ENCODE data around the gene HAP1.
"Not testable (repeated sequence)": the region's sequence is repeated elsewhere in the genome, so short reads cannot be mapped to it uniquely, and the experiment has no call there.

Gene HAP1

DNA sequence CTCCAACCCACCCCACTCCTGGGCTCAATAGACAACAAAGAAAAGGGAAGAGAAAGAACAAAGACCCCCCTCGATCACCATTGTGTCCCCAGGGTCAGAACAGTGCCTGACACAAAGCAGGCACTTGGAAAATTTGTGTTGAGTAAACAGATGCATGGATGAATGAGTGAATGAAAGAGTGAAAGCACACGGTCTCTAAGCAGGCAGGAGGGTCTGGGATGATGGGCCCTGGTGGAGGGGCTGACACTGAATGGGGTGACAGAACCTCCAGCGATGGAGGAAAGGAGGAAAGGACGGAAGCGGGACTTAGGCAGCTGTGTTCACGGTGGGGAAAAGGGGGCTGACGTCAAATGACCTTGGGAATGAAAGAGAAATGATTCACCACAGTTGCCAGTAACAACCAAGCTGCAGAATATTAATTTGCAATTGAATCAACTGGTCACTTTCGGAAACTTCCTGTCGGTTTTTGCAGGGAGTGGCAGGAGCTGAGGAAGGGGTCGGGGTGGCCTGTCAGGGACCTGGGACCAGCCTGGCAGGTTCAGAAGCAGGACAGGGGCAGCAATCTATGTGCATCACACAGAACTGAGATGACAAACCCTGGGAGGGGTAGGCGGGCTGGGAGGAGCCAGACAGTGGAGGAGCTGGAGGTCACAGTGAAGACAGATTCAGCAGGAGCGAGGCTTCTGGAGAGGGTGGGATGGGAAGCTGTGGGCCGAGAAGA, 29.0 kb downstream of the HAP1 start:
- Mint-ChIP-seq H3K4me3 (peak overlapping the region; percentile 17), H3K36me3 (ENCODE audit: low read depth) (no peaks in the 10 kb centered on the region), H3K27me3 (ENCODE audit: low read depth, poor library complexity) (peaks cover 31% of the 10 kb centered on the region), H3K9me3 (peaks cover 3% of the 10 kb centered on the region), H3K27ac (peak overlapping the region; percentile 52), H3K4me1 (peaks cover 14% of the 10 kb centered on the region)
- no peak for DNase-seq
- TF ChIP-seq, protein P1, sequence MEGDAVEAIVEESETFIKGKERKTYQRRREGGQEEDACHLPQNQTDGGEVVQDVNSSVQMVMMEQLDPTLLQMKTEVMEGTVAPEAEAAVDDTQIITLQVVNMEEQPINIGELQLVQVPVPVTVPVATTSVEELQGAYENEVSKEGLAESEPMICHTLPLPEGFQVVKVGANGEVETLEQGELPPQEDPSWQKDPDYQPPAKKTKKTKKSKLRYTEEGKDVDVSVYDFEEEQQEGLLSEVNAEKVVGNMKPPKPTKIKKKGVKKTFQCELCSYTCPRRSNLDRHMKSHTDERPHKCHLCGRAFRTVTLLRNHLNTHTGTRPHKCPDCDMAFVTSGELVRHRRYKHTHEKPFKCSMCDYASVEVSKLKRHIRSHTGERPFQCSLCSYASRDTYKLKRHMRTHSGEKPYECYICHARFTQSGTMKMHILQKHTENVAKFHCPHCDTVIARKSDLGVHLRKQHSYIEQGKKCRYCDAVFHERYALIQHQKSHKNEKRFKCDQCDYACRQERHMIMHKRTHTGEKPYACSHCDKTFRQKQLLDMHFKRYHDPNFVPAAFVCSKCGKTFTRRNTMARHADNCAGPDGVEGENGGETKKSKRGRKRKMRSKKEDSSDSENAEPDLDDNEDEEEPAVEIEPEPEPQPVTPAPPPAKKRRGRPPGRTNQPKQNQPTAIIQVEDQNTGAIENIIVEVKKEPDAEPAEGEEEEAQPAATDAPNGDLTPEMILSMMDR (IDR thresholded peaks at IDR 0.05): no peak

DNA sequence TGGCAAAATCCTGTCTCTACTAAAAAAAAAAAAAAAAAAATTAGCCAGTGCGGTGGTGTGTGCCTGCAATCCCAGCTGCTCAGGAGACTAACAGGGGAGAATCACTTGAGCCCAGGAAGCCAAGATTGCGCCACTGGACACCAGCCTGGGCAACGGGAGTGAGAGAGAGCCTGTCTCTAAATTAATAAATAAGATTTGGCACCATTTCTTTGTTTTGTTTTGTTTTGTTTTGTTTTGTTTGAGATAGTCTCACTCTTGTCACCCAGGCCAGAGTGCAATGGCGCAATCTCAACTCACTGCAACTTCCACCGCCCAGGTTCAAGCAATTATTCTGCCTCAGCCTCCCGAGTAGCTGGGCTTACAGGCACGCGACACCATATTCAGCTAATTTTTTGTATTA, 31.7 kb downstream of the HAP1 start:
- no peak for DNase-seq
- Mint-ChIP-seq H3K27ac (no peak overlapping the region), H3K27me3 (ENCODE audit: low read depth, poor library complexity) (peaks cover 23% of the 10 kb centered on the region), H3K36me3 (ENCODE audit: low read depth) (no peaks in the 10 kb centered on the region), H3K4me3 (no peak overlapping the region), H3K9me3 (no peaks in the 10 kb centered on the region), H3K4me1 (peaks cover 14% of the 10 kb centered on the region)
- TF ChIP-seq, protein P1 (IDR thresholded peaks at IDR 0.05): no peak

DNA sequence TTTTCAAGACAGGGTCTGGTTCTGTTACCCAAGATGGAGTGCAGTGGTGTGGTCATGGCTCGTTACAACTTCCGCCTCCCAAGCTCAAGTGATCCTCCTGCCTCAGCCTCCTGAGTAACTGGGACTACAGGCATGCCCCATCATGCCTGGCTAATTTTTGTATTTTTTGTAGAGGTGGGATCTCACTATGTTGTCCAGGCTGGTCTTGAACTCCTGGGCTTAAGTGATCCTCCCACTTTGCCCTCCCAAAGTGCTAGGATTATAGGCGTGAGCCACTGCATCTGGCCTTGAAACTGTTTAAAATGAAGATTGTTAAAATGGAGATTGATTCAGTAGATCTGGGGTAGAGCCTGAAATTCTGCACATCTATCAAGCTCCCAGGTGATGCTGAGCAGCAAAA, 33.6 kb downstream of the HAP1 start:
- H3K36me3 Mint-ChIP-seq (ENCODE audit: low read depth); H3K4me3 Mint-ChIP-seq; DNase-seq; H3K9me3 Mint-ChIP-seq; H3K27ac Mint-ChIP-seq: not testable (repeated sequence)
- Mint-ChIP-seq H3K4me1 (peaks cover 27% of the 10 kb centered on the region), H3K27me3 (ENCODE audit: low read depth, poor library complexity) (peaks cover 18% of the 10 kb centered on the region)

DNA sequence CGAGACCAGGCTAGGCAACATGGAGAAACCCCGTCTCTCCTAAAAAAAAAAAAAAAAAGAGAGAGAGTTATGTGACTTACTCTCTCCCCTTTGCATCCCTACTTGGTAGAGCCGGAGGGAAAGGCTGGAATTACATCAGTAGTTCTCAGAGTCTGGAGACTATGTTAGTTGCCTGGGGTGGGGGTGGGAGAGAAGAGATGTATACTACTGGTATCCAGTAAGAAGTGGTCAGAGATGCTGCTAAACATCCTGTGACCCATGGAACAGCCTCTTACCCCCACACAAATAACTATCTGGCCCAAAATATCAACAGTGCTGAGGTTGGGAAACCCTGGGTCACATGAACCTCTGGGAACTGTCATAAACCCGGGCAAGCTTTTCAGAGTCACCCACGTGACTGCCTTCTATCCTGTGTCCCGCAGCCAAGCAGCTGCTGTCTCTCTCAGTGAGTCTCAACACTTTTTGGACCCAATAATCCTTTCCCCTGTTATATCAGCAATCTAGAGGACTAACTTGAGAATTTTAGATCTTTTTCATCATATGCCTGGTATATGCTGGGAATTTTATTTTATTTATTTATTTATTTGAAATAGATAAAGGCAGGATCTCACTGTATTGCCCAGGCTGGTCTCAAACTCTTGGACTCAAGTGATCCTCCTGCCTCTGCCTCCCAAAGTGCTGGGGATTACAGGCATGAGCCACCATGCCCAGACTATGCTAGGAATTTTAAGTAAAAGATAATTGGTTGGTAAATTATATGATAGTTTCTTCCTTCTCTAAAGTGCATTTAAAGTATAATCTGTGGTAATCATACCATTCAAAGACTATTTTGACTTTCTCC, 37.1 kb downstream of the HAP1 start:
- no peak for DNase-seq
- H3K9me3 Mint-ChIP-seq: no peaks in the 10 kb centered on the region
- peaks cover 12% of the 10 kb centered on the region for H3K36me3 Mint-ChIP-seq (ENCODE audit: low read depth)
- peaks cover 14% of the 10 kb centered on the region for H3K27me3 Mint-ChIP-seq (ENCODE audit: low read depth, poor library complexity)
- no peak overlapping the region for H3K27ac Mint-ChIP-seq
- H3K4me3 Mint-ChIP-seq: no peak overlapping the region
- H3K4me1 Mint-ChIP-seq: peaks cover 19% of the 10 kb centered on the region
- TF ChIP-seq, protein P1 (IDR thresholded peaks at IDR 0.05): no peak

DNA sequence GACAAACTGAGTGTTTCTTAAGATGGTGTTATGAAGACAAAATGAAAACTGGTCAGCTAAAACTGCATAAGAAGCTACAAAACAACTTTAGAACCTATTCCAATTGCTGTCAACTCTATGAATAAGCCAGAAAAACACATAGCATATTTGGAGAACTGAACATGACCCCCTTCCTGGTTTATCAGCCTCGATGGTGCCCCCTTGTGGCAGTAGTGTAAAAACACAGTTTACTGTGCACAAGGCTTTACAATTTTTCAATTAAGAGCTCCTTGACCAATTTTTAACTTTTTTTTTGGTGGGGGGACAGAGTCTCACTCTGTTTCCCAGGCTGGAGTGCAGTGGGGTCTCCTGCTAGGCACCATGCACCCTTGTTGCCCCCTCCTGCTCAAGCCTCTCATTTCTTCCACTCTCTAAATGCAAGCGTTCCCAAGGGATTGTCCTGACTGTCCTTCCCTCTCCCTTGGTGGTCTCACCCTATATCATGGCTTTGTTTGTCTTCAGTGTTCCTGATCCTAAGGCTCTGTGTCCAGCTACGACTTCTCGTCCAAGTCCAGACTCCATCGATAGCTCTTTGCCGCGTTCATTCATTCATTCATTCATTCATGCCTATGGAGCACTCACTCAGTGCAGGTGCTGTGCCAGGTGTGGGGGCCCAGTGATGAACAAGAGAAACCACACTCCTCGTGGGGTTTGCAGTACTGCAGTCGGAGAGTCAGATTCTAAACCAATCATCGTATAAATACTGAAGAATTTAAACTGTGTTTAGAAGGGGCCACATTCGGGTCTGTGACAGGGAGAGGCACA, 38.3 kb downstream of the HAP1 start:
- Mint-ChIP-seq H3K36me3 (ENCODE audit: low read depth) (peaks cover 24% of the 10 kb centered on the region), H3K27me3 (ENCODE audit: low read depth, poor library complexity) (peaks cover 12% of the 10 kb centered on the region), H3K4me1 (peaks cover 19% of the 10 kb centered on the region), H3K9me3 (no peaks in the 10 kb centered on the region), H3K4me3 (no peak overlapping the region), H3K27ac (peak overlapping the region; percentile 90)
- peak; percentile 77 for DNase-seq
- TF ChIP-seq, protein P1 (IDR thresholded peaks at IDR 0.05): peak; percentile 81

DNA sequence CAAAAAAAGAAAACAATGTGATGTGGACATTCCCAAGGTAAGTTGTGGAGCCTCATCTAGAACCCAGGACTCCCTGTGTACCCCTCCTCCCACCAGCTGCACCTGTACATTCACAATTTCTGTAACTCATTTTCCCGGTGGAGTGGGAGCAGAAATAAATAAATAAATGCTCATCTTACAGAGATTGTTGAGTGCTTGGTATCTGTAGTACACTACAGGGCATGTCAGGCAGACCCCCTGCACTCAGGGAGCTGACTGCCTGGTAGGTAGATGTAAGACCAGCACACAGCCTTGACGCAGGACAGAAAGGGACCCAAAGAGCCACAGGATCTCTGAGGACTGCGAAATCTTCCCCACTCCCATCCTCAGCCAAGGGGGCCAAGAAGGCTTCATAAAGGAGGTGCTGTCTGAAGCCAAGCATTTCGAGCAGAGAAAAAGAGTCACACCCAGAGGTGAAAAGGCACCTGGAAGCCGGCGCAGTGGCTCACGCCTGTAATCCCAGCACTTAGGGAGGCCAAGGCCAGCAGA, 39.2 kb downstream of the HAP1 start:
- DNase-seq: no peak
- TF ChIP-seq, protein P1 (IDR thresholded peaks at IDR 0.05): no peak
- Mint-ChIP-seq H3K36me3 (ENCODE audit: low read depth) (peaks cover 33% of the 10 kb centered on the region), H3K27me3 (ENCODE audit: low read depth, poor library complexity) (peaks cover 8% of the 10 kb centered on the region), H3K27ac (peak overlapping the region; percentile 61), H3K9me3 (no peaks in the 10 kb centered on the region), H3K4me3 (no peak overlapping the region), H3K4me1 (peaks cover 22% of the 10 kb centered on the region)
